HUES48 (cell line): Measurements from ENCODE around the gene UBTF.

ENCODE experiments used
- H3K27ac ChIP-seq: one replicate; pipeline ENCODE4 v1.7.0; 2013; ENCODE audit warnings: low read depth, low read length, inconsistent platforms
- H3K27me3 ChIP-seq: 2 replicates; pipeline ENCODE4 v1.6.1; 2013; ENCODE audit warnings: mild to moderate bottlenecking, low read length; ENCODE audit not compliant: control insufficient read depth, insufficient read depth
- H3K36me3 ChIP-seq: 2 replicates; pipeline ENCODE4 v1.6.1; 2013; ENCODE audit warnings: low read length; ENCODE audit not compliant: control insufficient read depth, insufficient read depth
- H3K4me1 ChIP-seq: 2 replicates; pipeline ENCODE4 v1.6.1; 2013; ENCODE audit warnings: mild to moderate bottlenecking, low read length; ENCODE audit not compliant: control insufficient read depth, insufficient read depth
- H3K4me3 ChIP-seq: 2 replicates; pipeline ENCODE4 v1.5.1; 2013; ENCODE audit warnings: mild to moderate bottlenecking, low read depth, low read length
- H3K9ac ChIP-seq: 2 replicates; pipeline ENCODE4 v1.6.1; 2013; ENCODE audit warnings: mild to moderate bottlenecking, low read depth, low read length, moderate library complexity
- H3K9me3 ChIP-seq: 2 replicates; pipeline ENCODE4 v1.6.1; 2013; ENCODE audit warnings: low read length; ENCODE audit not compliant: control insufficient read depth, insufficient read depth

Gene UBTF

DNA sequence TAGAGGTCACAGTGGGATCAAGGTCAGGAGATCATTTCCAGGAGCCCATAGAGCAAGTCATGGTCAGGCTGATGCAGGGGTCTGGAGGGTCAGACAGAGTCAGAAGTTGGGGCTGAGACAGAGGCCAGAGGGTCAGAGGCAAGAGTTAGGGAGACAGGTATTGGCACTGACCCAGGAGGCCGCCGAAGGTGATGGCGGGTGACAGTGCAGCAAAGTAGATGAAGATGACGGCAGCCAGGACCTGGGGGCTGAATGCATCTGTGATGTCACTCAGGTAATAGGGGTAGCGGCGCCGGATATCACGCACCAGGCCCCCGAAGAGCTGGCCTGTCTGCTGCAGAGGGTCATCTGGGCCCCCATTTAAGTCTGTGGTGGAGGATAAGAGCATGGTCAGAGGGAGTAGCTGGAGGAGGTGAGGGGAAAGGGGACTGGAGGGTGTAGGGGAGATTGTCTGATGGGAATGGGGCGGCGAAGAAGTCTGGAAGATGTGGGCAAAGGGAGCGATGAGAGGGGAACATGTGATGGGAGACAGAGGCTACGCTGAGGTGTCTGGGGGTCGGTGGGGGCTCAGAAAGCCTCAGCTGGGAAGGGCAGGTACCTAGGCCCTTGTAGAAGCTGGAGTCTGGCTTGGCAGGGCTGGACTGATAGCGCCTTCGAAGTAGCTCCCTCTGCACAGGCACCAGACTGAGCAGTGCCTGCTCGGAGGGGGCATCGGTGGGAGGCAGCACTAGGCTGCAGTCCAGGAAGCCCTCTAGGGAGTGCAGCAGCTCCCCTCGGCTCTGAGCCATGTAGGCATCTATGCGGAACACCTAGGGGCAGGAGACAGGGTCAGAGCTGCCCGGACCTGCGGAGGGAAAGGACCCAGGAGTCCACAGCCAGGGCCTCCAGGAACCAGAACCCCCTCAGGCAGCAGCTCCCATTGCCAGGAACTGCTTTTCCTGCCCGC, 38.6 kb upstream of the UBTF start:
- Histone ChIP-seq H3K4me1 (no peaks in the 10 kb centered on the region), H3K27me3 (no peaks in the 10 kb centered on the region), H3K36me3 (no peaks in the 10 kb centered on the region), H3K27ac (no peak overlapping the region), H3K4me3 (no peak overlapping the region), H3K9me3 (no peaks in the 10 kb centered on the region), H3K9ac (no peak overlapping the region)

DNA sequence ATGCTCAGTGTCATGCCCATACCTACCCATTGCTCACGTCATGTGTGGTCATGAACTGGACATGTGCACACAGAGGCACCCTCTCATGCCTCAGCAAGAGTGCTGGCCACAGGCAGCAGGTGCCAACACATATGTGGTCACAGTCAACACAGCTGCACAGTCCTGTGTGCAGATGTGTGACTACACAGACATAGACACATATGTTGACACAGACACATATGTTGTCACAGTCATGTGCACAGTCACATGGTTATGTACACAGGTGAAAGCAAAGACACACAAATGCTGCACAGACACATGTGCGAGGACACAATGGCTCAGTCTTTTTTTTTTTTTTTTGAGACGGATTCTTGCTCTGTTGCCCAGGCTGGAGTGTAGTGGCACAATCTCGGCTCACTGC, 37.2 kb upstream of the UBTF start:
- Histone ChIP-seq H3K27me3 (no peaks in the 10 kb centered on the region), H3K9ac (no peak overlapping the region), H3K9me3 (no peaks in the 10 kb centered on the region), H3K4me3 (no peak overlapping the region), H3K4me1 (no peaks in the 10 kb centered on the region), H3K27ac (no peak overlapping the region), H3K36me3 (no peaks in the 10 kb centered on the region)

DNA sequence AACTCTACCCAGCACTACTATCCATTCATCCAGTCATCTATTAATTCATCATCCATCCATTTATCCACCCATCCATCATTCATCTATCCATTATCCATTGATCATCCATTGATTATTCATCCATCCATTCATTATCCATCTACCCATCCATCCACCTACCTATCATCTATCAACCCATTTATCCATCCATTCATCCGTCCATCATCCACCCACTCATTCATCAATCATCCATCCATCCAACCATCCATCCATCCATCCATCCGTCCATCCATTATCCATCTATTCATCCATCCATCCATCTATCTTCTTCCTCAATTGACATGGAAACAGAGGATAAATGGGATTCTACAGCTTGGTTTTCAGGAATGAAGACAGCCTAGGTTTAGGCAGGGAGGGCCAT, 36.4 kb upstream of the UBTF start:
- H3K27me3 ChIP-seq: no peaks in the 10 kb centered on the region
- H3K27ac ChIP-seq: no peak overlapping the region
- no peaks in the 10 kb centered on the region for H3K36me3 ChIP-seq
- H3K9ac ChIP-seq: no peak overlapping the region
- no peaks in the 10 kb centered on the region for H3K9me3 ChIP-seq
- no peak overlapping the region for H3K4me3 ChIP-seq
- no peaks in the 10 kb centered on the region for H3K4me1 ChIP-seq

DNA sequence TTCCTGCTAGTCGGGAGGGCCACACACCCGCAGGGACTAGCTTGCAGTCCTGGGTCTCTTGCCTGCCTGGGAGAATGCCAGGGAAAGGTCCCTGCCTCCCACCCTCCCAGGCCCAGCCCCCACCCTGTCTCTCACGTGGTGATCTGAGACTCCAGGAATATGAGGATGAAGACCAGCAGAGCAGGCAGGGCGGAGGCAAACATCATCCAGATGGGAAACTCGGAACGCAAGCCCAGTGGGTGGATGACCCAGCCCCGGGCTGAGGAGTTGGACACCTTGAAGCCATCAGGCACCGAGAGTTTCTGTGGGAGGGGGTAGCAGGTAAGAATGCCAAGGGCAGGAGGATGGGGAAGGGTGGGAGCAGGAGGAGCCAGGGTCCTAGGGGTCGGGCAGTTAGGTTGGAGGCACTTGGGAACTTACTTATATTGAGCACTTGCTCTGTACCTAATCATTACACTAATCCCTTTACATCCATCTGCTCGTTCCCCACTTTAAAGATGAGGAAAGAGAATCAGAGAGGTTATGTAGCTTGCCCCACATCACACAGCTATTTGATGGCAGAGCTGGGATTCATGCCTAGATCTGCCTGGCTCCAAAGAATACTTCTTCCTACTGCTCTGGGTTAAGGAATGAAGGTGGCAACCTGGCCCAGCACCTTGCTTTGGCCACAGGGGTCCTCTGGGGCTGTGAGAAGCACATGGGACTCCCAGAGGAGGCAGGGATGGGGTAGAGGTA, 35.1 kb upstream of the UBTF start:
- no peaks in the 10 kb centered on the region for H3K9me3 ChIP-seq
- no peaks in the 10 kb centered on the region for H3K27me3 ChIP-seq
- H3K27ac ChIP-seq: no peak overlapping the region
- H3K9ac ChIP-seq: no peak overlapping the region
- H3K4me3 ChIP-seq: no peak overlapping the region
- no peaks in the 10 kb centered on the region for H3K4me1 ChIP-seq
- H3K36me3 ChIP-seq: no peaks in the 10 kb centered on the region

DNA sequence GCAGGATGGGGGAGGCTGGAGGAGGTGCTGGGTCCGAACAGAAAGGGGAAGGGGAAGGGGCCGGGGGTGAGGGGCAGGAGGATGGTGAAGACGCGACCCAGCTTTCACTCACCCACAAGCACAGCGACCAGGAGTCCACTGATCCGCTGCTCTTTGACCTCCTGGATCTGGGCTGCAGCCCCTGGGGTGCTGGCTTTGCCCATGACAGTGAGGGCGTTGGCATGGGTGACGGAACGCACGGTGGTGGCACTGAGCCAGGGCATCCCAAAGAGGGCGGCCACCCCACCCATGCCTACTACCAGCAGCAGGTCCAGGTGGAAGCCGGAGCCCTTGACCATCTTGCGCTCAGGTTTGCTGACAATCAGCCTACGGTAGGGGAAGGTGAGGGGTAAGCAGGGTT, 33.5 kb upstream of the UBTF start:
- no peak overlapping the region for H3K9ac ChIP-seq
- no peak overlapping the region for H3K27ac ChIP-seq
- H3K4me1 ChIP-seq: no peaks in the 10 kb centered on the region
- no peaks in the 10 kb centered on the region for H3K27me3 ChIP-seq
- H3K36me3 ChIP-seq: no peaks in the 10 kb centered on the region
- H3K9me3 ChIP-seq: no peaks in the 10 kb centered on the region
- no peak overlapping the region for H3K4me3 ChIP-seq

DNA sequence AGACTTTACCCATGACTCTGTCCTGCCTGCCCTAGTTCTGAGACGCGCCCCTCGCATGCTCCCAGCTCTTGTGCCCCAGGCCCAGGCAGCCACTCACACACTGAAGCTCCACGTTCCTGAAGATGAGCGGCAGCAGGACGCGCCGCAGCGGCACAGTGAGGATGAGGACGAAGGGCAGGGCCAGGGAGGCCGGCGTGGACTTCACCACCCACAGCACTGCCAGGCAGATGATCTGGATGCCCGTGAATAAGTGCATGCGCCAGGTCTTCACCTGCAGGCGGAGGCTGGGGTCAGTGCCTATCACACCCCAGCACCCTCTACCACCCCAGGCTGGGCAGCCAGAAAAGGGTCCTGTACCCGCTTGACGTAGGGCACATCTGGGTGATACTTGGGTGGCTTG, 31.6 kb upstream of the UBTF start:
- Histone ChIP-seq H3K27ac (no peak overlapping the region), H3K4me3 (no peak overlapping the region), H3K27me3 (no peaks in the 10 kb centered on the region), H3K9me3 (no peaks in the 10 kb centered on the region), H3K4me1 (no peaks in the 10 kb centered on the region), H3K36me3 (no peaks in the 10 kb centered on the region), H3K9ac (no peak overlapping the region)

DNA sequence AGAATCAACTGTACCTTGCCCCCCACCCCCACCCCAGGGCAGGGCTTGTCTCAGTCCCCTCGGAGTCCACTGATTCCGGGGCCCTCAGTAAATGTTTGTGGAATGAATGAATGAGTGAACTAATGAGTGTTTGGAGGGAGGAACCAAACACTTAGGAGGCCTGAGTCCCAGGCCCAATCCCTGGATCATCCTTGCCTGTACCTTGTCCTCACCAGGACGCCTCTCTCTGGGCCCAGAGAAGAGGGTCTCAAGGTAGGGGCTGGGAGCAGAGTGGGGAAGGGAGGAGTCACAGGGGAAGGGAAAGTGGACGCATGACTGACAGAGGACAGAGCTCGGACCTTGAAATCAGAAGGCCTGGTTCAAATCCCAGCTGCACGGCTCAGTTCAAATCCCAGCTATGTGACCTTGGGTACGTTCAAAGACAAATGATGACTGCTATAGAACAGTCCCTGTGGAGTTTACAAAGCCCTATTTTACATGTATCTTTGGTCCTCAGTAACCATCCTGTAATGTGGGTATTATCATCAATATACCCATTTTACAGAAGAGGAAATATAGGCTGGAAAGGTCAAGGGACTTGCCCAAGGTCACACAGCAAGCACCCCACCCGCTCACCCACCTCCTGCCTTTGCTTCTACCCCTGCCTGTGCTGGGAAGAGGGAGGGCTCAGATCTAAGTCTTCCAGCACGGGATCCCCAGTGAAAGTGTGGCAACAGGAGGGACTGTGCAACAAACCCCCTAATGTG, 30.2 kb upstream of the UBTF start:
- H3K4me1 ChIP-seq: no peaks in the 10 kb centered on the region
- no peaks in the 10 kb centered on the region for H3K27me3 ChIP-seq
- no peak overlapping the region for H3K27ac ChIP-seq
- no peak overlapping the region for H3K4me3 ChIP-seq
- no peaks in the 10 kb centered on the region for H3K36me3 ChIP-seq
- H3K9me3 ChIP-seq: no peaks in the 10 kb centered on the region
- no peak overlapping the region for H3K9ac ChIP-seq

DNA sequence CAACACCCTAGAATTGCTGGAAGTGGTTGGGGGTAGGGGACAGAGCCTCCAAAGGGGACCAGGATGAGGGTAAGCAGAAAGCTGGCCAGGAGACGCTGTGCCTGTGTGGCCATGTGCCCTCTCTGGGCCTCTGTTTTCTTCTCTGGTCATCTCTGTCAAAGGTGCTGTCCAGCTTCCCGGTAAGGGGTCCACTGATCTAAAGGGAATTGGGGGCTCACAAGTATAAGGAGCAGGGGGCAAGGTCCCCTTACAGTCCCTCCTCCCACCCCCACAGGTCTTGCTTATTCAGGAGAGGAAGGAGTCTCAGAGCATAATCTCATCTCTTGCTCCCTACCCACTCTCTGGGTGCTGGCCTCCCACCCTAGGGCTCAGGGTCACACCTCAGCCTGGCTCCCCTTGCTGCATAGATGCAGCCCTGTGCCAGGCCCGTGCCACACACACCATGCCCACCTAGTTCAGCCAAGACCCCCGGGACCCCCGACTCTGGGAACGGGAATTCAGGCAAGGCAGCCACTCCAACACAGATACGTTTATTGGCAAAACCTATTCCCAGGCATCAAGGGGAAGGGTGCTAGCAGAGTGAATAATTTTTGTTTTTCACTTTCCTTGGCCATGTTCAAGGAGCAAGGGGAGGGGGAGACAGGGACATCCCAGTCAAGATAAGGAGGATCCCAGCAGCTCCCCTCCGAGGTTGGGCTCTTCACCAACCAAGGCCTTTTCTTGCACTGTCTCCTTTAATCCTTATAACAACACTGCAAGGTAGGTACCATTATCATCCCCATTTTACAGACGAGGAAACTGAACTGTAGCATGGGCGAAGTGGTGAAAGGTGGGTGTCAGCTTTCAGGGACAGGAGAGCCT, 28.6 kb upstream of the UBTF start:
- Histone ChIP-seq H3K9me3 (no peaks in the 10 kb centered on the region), H3K27ac (no peak overlapping the region), H3K9ac (no peak overlapping the region)

DNA sequence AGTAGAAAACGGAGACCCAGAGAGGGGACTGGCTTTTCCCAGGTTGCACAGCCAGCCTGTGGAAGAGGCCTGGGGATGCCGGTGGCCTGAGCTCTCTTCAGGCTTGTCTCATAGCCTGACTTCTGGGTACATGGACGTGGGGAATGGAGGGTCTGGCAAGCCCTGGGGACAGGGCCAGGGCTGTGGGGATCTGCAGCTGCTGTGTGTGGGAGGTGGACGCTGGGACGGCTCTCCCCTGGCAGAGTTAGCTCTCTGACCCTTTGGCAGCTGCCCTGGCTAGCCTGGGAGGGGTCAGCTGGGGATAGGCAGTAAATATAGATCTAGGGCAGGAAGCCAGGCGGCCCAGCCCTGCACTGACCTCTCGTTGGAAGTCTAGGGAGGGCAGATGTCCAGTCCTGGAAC, 28.0 kb upstream of the UBTF start:
- H3K27ac ChIP-seq: no peak overlapping the region
- no peaks in the 10 kb centered on the region for H3K36me3 ChIP-seq
- H3K4me1 ChIP-seq: no peaks in the 10 kb centered on the region
- no peak overlapping the region for H3K9ac ChIP-seq
- no peaks in the 10 kb centered on the region for H3K9me3 ChIP-seq
- no peak overlapping the region for H3K4me3 ChIP-seq
- H3K27me3 ChIP-seq: no peaks in the 10 kb centered on the region

More for the DNA sequence above, 28.6 kb upstream of the UBTF start:
- Histone ChIP-seq H3K4me3 (no peak overlapping the region), H3K27me3 (no peaks in the 10 kb centered on the region), H3K4me1 (no peaks in the 10 kb centered on the region), H3K36me3 (no peaks in the 10 kb centered on the region)

DNA sequence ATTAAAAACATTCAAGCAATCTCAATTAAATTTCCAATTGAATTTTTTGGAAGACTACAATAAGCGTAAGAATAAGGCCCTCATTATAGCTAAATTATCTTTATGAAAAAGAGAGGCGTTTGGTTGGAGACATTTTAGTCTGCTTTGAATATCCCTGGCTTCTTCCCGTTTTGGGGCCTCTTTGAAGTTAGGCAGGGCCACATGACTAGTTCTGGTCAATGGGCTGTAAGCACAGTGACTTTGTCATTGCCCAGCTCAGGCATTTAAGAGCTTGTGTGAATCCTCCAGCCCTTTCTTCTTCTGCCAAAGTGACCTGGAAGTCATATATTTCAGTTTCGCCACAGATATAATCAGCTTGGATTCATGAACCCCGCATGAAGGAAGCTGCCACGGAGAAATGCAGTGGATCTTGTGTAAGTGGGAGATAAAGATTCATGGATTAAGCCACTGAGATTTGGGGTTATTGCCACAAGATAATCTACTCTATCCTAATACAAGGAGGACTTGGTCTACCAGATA, 21.7 kb upstream of the UBTF start:
- no peaks in the 10 kb centered on the region for H3K9me3 ChIP-seq
- H3K36me3 ChIP-seq: no peaks in the 10 kb centered on the region
- H3K9ac ChIP-seq: no peak overlapping the region
- H3K4me1 ChIP-seq: no peaks in the 10 kb centered on the region
- H3K27ac ChIP-seq: no peak overlapping the region
- no peaks in the 10 kb centered on the region for H3K27me3 ChIP-seq
- no peak overlapping the region for H3K4me3 ChIP-seq
